ENCODE results near the gene CNGA3.
A peak's percentile ranks its signal among the peaks of the same experiment; 100 is the strongest.

CNGA3 gene

DNA sequence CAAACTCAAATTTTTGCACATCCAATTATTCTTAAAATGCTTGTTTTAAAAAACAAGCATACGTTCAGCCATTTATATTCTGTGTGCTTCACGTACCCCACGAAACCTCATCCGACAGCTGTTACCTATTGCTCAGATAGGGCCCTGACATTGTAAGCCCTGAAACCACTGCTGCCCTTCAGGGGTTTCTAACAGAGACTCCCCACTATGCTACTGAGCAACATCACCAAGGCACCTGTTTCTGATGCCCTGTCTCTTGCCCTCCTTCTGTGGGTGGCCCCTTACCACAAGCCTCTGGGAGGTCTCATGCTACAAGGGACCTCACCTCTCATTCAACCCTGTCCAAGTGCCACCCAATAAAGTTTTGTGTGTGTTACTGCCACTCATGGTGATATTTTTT, 18.5 kb upstream of the CNGA3 start:
- Histone ChIP-seq H4K91ac (ENCODE audit: low read depth, low read length, poor library complexity) (no peak overlapping the region), H3K4me3 (ENCODE audit: low read length in 2 of 2) (peak overlapping the region in 1 of 2 donors; percentile 41), H3K14ac (ENCODE audit: low read length) (no peak overlapping the region), H3K4ac (ENCODE audit: low read length) (no peak overlapping the region), H4K8ac (ENCODE audit: low read depth, low read length) (no peak overlapping the region), H3K9ac (ENCODE audit: low read depth, low read length, poor library complexity) (no peak overlapping the region), H3K4me2 (ENCODE audit: insufficient read depth, low read length, poor library complexity, severe bottlenecking) (no peak overlapping the region), H3K18ac (ENCODE audit: low read length) (no peak overlapping the region), H3K36me3 (replicated peaks in 1 of 2; ENCODE audit: control insufficient read depth in 2 of 2, insufficient read depth in 2 of 2, low read length in 2 of 2) (no peaks in the 10 kb centered on the region), H2BK120ac (ENCODE audit: low read depth, low read length) (no peak overlapping the region), H3K79me1 (ENCODE audit: low read depth, low read length) (no peaks in the 10 kb centered on the region), H2AK5ac (ENCODE audit: low read depth, low read length) (no peak overlapping the region), H2AFZ (ENCODE audit: low read length) (no peak overlapping the region), H3K27me3 (ENCODE audit: control insufficient read depth in 3 of 3, insufficient read depth in 3 of 3, low read depth in 1 of 3, low read length in 3 of 3) (no peaks in the 10 kb centered on the region), H2BK5ac (ENCODE audit: low read length) (no peak overlapping the region), H2BK15ac (ENCODE audit: low read length) (no peak overlapping the region), H3K23ac (ENCODE audit: low read depth, low read length, poor library complexity) (no peak overlapping the region), H3K9me3 (replicated peaks in 1 of 2; ENCODE audit: control insufficient read depth in 2 of 2, insufficient read depth in 1 of 2, low read depth in 1 of 2, low read length in 2 of 2) (peaks cover 4 to 21% of the 10 kb centered on the region in 2 donors), H2BK12ac (ENCODE audit: low read length) (no peak overlapping the region), H3K4me1 (ENCODE audit: control insufficient read depth in 2 of 2, insufficient read depth in 1 of 2, low read depth in 1 of 2, low read length in 2 of 2) (peaks cover 0 to 2% of the 10 kb centered on the region in 2 donors), H3K27ac (replicated peaks; ENCODE audit: low read length) (no peak overlapping the region)
- DNase-seq (ENCODE audit: low spot score): no peak
- WGBS, 2 donors (ENCODE audit: extremely low coverage in 2 of 2, insufficient read length in 2 of 2, insufficient replicate concordance in 1 of 2): no CpG with 5 or more reads among the region's 4 CpGs

- peaks cover 4 to 14% of the 10 kb centered on the region in 2 donors for H3K9me3 ChIP-seq (replicated peaks in 1 of 2; ENCODE audit: control insufficient read depth in 2 of 2, insufficient read depth in 1 of 2, low read depth in 1 of 2, low read length in 2 of 2)
- no peak overlapping the region for H3K4me3 ChIP-seq (ENCODE audit: low read length in 2 of 2)
- H2AFZ ChIP-seq (ENCODE audit: low read length): no peak overlapping the region
- H2BK12ac ChIP-seq (ENCODE audit: low read length): no peak overlapping the region
- H4K91ac ChIP-seq (ENCODE audit: low read depth, low read length, poor library complexity): no peak overlapping the region
- no peak overlapping the region for H4K8ac ChIP-seq (ENCODE audit: low read depth, low read length)
- WGBS, 2 donors (ENCODE audit: extremely low coverage in 2 of 2, insufficient read length in 2 of 2, insufficient replicate concordance in 1 of 2): no CpG with 5 or more reads among the region's 4 CpGs
- H2BK120ac ChIP-seq (ENCODE audit: low read depth, low read length): no peak overlapping the region
- no peak overlapping the region for H3K23ac ChIP-seq (ENCODE audit: low read depth, low read length, poor library complexity)
- no peak overlapping the region for H2AK5ac ChIP-seq (ENCODE audit: low read depth, low read length)
- no peak overlapping the region for H3K9ac ChIP-seq (ENCODE audit: low read depth, low read length, poor library complexity)
- H3K4me1 ChIP-seq (ENCODE audit: control insufficient read depth in 2 of 2, insufficient read depth in 1 of 2, low read depth in 1 of 2, low read length in 2 of 2): peaks cover 7 to 13% of the 10 kb centered on the region in 2 donors
- no peak overlapping the region for H3K4me2 ChIP-seq (ENCODE audit: insufficient read depth, low read length, poor library complexity, severe bottlenecking)
- no peaks in the 10 kb centered on the region for H3K27me3 ChIP-seq (ENCODE audit: control insufficient read depth in 3 of 3, insufficient read depth in 3 of 3, low read depth in 1 of 3, low read length in 3 of 3)
- DNase-seq (ENCODE audit: low spot score): no peak
- H3K27ac ChIP-seq (replicated peaks; ENCODE audit: low read length): no peak overlapping the region
- no peak overlapping the region for H3K4ac ChIP-seq (ENCODE audit: low read length)
- H3K79me1 ChIP-seq (ENCODE audit: low read depth, low read length): no peaks in the 10 kb centered on the region
- H2BK5ac ChIP-seq (ENCODE audit: low read length): no peak overlapping the region
- no peaks in the 10 kb centered on the region for H3K36me3 ChIP-seq (replicated peaks in 1 of 2; ENCODE audit: control insufficient read depth in 2 of 2, insufficient read depth in 2 of 2, low read length in 2 of 2)
- no peak overlapping the region for H3K18ac ChIP-seq (ENCODE audit: low read length)
- no peak overlapping the region for H3K14ac ChIP-seq (ENCODE audit: low read length)
- no peak overlapping the region for H2BK15ac ChIP-seq (ENCODE audit: low read length)
Observed at GRCh38 chr2:98329549-98329948, 16.7 kb upstream of the CNGA3 start.

- no CpG with 5 or more reads among the region's 5 CpGs for WGBS, 2 donors (ENCODE audit: extremely low coverage in 2 of 2, insufficient read length in 2 of 2, insufficient replicate concordance in 1 of 2)
- DNase-seq (ENCODE audit: low spot score): no peak
Observed at GRCh38 chr2:98332989-98333388, 13.3 kb upstream of the CNGA3 start.

DNA sequence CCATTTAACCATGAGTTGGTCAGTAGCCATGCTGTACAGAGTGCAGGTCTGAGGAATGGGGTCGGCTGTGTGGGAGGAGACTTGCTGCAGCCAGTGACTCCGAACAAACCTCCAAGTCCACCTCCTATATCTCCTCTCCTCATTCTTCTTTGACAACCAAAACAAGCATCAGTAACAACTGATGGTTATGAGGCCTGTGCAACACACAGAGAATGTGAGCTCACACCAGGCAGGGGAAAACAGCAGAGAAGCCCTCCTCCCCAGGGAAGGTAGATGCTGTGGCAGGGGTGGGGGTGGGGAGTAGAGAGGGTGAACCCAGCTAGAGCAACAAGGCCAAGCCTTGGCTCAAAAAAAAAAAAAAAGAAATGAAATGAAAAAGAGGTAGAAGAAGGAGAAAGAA, 12.3 kb upstream of the CNGA3 start:
- WGBS, 2 donors (ENCODE audit: extremely low coverage in 2 of 2, insufficient read length in 2 of 2, insufficient replicate concordance in 1 of 2): no CpG with 5 or more reads among the region's 2 CpGs
- Histone ChIP-seq H2BK15ac (ENCODE audit: low read length) (no peak overlapping the region), H2BK12ac (ENCODE audit: low read length) (no peak overlapping the region), H3K23ac (ENCODE audit: low read depth, low read length, poor library complexity) (no peak overlapping the region), H2AFZ (ENCODE audit: low read length) (peak overlapping the region; percentile 71), H3K4me1 (ENCODE audit: control insufficient read depth in 2 of 2, insufficient read depth in 1 of 2, low read depth in 1 of 2, low read length in 2 of 2) (peaks cover 8 to 24% of the 10 kb centered on the region in 2 donors), H4K91ac (ENCODE audit: low read depth, low read length, poor library complexity) (no peak overlapping the region), H3K18ac (ENCODE audit: low read length) (no peak overlapping the region), H4K8ac (ENCODE audit: low read depth, low read length) (no peak overlapping the region), H2BK5ac (ENCODE audit: low read length) (no peak overlapping the region), H3K27me3 (ENCODE audit: control insufficient read depth in 3 of 3, insufficient read depth in 3 of 3, low read depth in 1 of 3, low read length in 3 of 3) (no peaks in the 10 kb centered on the region), H3K9me3 (replicated peaks in 1 of 2; ENCODE audit: control insufficient read depth in 2 of 2, insufficient read depth in 1 of 2, low read depth in 1 of 2, low read length in 2 of 2) (peaks cover 4 to 9% of the 10 kb centered on the region in 2 donors), H3K79me1 (ENCODE audit: low read depth, low read length) (no peaks in the 10 kb centered on the region), H3K14ac (ENCODE audit: low read length) (no peak overlapping the region), H3K9ac (ENCODE audit: low read depth, low read length, poor library complexity) (no peak overlapping the region), H3K4me3 (ENCODE audit: low read length in 2 of 2) (peak overlapping the region in 1 of 2 donors; percentile 28), H3K27ac (replicated peaks; ENCODE audit: low read length) (no peak overlapping the region), H2BK120ac (ENCODE audit: low read depth, low read length) (no peak overlapping the region), H3K36me3 (replicated peaks in 1 of 2; ENCODE audit: control insufficient read depth in 2 of 2, insufficient read depth in 2 of 2, low read length in 2 of 2) (no peaks in the 10 kb centered on the region), H3K4me2 (ENCODE audit: insufficient read depth, low read length, poor library complexity, severe bottlenecking) (no peak overlapping the region), H3K4ac (ENCODE audit: low read length) (no peak overlapping the region), H2AK5ac (ENCODE audit: low read depth, low read length) (no peak overlapping the region)
- no peak for DNase-seq (ENCODE audit: low spot score)

More at GRCh38 chr2:98332989-98333388, 13.3 kb upstream of the CNGA3 start:
- H4K8ac ChIP-seq (ENCODE audit: low read depth, low read length): no peak overlapping the region
- no peak overlapping the region for H3K4me3 ChIP-seq (ENCODE audit: low read length in 2 of 2)
- H2AK5ac ChIP-seq (ENCODE audit: low read depth, low read length): no peak overlapping the region
- no peak overlapping the region for H3K18ac ChIP-seq (ENCODE audit: low read length)
- H3K9ac ChIP-seq (ENCODE audit: low read depth, low read length, poor library complexity): no peak overlapping the region
- no peak overlapping the region for H2BK15ac ChIP-seq (ENCODE audit: low read length)
- peaks cover 4 to 11% of the 10 kb centered on the region in 2 donors for H3K9me3 ChIP-seq (replicated peaks in 1 of 2; ENCODE audit: control insufficient read depth in 2 of 2, insufficient read depth in 1 of 2, low read depth in 1 of 2, low read length in 2 of 2)
- H3K14ac ChIP-seq (ENCODE audit: low read length): no peak overlapping the region
- H3K79me1 ChIP-seq (ENCODE audit: low read depth, low read length): no peaks in the 10 kb centered on the region
- peaks cover 8 to 24% of the 10 kb centered on the region in 2 donors for H3K4me1 ChIP-seq (ENCODE audit: control insufficient read depth in 2 of 2, insufficient read depth in 1 of 2, low read depth in 1 of 2, low read length in 2 of 2)
- no peak overlapping the region for H3K23ac ChIP-seq (ENCODE audit: low read depth, low read length, poor library complexity)
- no peak overlapping the region for H2BK12ac ChIP-seq (ENCODE audit: low read length)
- no peak overlapping the region for H4K91ac ChIP-seq (ENCODE audit: low read depth, low read length, poor library complexity)
- no peak overlapping the region for H2AFZ ChIP-seq (ENCODE audit: low read length)
- H3K27me3 ChIP-seq (ENCODE audit: control insufficient read depth in 3 of 3, insufficient read depth in 3 of 3, low read depth in 1 of 3, low read length in 3 of 3): no peaks in the 10 kb centered on the region
- no peak overlapping the region for H3K4ac ChIP-seq (ENCODE audit: low read length)
- no peaks in the 10 kb centered on the region for H3K36me3 ChIP-seq (replicated peaks in 1 of 2; ENCODE audit: control insufficient read depth in 2 of 2, insufficient read depth in 2 of 2, low read length in 2 of 2)
- no peak overlapping the region for H2BK120ac ChIP-seq (ENCODE audit: low read depth, low read length)
- H3K4me2 ChIP-seq (ENCODE audit: insufficient read depth, low read length, poor library complexity, severe bottlenecking): no peak overlapping the region
- no peak overlapping the region for H2BK5ac ChIP-seq (ENCODE audit: low read length)
- no peak overlapping the region for H3K27ac ChIP-seq (replicated peaks; ENCODE audit: low read length)

Data from neuronal stem cell (in vitro differentiated cells).